Measurements from ENCODE around the gene GTPBP4.

GTPBP4 gene

DNA sequence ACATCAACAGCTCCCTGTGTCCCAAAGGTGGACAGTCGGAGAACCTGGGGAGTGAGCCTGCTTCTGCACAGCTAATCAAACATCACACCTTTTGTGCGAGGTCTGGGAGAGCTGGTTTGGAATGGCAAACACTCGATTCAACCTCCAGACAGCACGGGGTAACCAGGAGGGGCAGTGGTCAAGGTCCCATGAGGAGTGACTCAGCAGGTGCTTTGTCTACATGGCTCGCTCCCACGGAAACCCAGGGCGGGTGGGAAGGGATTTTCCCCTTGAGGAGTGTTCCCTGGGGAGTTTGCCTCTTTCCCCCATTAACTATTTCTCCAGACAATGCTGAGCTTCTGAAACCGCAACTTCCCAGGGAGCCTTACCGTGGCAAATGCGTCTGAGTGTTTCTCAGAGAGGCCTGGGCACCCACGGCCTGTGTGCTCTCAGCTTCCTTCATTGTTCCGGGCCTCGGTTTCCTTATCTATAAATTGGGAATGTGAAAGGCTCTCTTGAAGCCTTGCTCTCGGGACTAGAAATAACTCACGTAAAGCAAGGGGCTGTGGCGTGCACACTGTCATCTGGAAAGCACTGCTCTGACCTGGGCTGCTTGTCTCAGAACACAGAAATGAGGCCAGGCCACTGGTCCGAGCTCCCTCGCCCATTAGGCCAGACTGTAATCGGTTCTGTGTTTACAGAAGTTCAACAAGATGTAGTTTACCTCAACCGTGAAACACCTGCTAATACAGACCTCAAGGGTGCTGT, 14.0 kb upstream of the GTPBP4 start:
- TF ChIP-seq, protein P1, sequence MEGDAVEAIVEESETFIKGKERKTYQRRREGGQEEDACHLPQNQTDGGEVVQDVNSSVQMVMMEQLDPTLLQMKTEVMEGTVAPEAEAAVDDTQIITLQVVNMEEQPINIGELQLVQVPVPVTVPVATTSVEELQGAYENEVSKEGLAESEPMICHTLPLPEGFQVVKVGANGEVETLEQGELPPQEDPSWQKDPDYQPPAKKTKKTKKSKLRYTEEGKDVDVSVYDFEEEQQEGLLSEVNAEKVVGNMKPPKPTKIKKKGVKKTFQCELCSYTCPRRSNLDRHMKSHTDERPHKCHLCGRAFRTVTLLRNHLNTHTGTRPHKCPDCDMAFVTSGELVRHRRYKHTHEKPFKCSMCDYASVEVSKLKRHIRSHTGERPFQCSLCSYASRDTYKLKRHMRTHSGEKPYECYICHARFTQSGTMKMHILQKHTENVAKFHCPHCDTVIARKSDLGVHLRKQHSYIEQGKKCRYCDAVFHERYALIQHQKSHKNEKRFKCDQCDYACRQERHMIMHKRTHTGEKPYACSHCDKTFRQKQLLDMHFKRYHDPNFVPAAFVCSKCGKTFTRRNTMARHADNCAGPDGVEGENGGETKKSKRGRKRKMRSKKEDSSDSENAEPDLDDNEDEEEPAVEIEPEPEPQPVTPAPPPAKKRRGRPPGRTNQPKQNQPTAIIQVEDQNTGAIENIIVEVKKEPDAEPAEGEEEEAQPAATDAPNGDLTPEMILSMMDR (IDR thresholded peaks at IDR 0.05; ENCODE audit: low read depth, low read length): no peak
- H3K36me3 ChIP-seq: no peaks in the 10 kb centered on the region
- no peaks in the 10 kb centered on the region for H3K9me3 ChIP-seq (ENCODE audit: severe bottlenecking)
- H3K4me3 ChIP-seq (ENCODE audit: low read depth, low read length): no peak overlapping the region
- no peaks in the 10 kb centered on the region for H3K27me3 ChIP-seq (ENCODE audit: insufficient read depth, low read depth, severe bottlenecking)
- no peak for DNase-seq
- no peak overlapping the region for H3K27ac ChIP-seq

DNA sequence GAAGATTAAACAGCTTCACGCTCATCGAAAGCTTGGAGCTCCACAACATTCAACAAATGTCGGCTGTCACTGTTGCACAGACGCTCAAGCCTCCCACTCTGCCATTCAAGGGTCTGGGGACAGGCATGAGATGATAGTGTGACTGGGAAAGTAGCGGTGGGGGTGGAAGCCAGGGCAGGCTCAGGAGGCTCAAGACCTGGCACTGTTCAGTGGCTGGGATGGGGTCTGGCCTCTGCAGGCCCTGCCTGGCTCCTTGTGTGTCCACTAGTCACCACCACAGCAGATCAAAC, 13.5 kb upstream of the GTPBP4 start:
- no peak for DNase-seq
- Histone ChIP-seq H3K27me3 (ENCODE audit: insufficient read depth, low read depth, severe bottlenecking) (no peaks in the 10 kb centered on the region), H3K36me3 (no peaks in the 10 kb centered on the region), H3K9me3 (ENCODE audit: severe bottlenecking) (no peaks in the 10 kb centered on the region), H3K27ac (no peak overlapping the region), H3K4me3 (ENCODE audit: low read depth, low read length) (no peak overlapping the region)
- TF ChIP-seq, protein P1 (IDR thresholded peaks at IDR 0.05; ENCODE audit: low read depth, low read length): no peak

DNA sequence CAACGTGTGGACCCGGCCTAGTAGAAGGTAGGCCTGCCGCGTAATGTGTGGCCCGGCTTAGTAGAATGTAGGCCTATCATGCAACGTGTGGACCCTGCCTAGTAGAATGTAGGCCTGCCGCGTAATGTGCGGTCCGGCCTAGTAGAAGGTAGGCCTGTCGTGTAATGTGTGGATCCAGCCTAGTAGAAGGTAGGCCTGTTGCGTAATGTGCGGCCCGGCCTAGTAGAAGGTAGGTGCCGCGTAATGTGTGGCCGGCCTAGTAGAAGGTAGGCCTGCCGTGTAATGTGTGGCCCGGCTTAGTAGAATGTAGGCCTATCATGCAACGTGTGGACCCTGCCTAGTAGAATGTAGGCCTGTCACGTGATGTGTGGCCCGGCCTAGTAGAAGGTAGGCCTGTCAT, 11.9 kb upstream of the GTPBP4 start:
- TF ChIP-seq, protein P1 (IDR thresholded peaks at IDR 0.05; ENCODE audit: low read depth, low read length): no peak
- Histone ChIP-seq H3K27me3 (ENCODE audit: insufficient read depth, low read depth, severe bottlenecking) (no peaks in the 10 kb centered on the region), H3K4me3 (ENCODE audit: low read depth, low read length) (no peak overlapping the region), H3K36me3 (no peaks in the 10 kb centered on the region), H3K9me3 (ENCODE audit: severe bottlenecking) (no peaks in the 10 kb centered on the region), H3K27ac (no peak overlapping the region)
- DNase-seq: no peak

DNA sequence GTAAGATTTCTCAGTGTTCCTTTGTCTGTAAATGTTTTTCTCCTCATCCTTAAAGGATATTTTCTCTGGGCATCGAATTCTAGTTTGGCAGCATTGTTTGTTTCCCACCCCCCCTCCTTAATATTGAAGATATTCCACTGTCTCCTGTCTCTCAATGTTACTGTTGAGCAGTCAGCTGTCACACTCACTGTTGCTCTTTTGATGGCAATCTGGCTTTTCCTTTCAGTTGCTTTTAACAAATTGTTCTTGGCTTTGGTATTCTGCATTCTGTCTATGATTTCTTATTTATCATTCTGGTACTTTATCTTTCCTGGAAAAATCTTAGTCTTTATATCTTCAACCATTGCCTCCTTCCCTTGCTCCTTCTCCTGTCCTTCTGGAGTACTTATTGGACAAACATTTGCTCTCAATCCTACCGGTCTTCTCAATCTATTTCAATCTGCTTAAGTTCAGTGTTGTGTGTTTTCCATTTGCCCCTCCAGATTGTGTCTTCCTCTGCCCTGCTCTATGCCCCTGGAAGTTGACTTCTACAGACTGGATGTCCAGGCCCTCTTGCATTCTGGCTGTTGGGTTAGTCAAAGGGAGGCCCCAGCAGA, 9.3 kb upstream of the GTPBP4 start:
- H3K27ac ChIP-seq: no peak overlapping the region
- no peak for DNase-seq
- H3K4me3 ChIP-seq (ENCODE audit: low read depth, low read length): no peak overlapping the region
- no peaks in the 10 kb centered on the region for H3K36me3 ChIP-seq
- H3K27me3 ChIP-seq (ENCODE audit: insufficient read depth, low read depth, severe bottlenecking): no peaks in the 10 kb centered on the region
- no peaks in the 10 kb centered on the region for H3K9me3 ChIP-seq (ENCODE audit: severe bottlenecking)
- TF ChIP-seq, protein P1 (IDR thresholded peaks at IDR 0.05; ENCODE audit: low read depth, low read length): no peak

DNA sequence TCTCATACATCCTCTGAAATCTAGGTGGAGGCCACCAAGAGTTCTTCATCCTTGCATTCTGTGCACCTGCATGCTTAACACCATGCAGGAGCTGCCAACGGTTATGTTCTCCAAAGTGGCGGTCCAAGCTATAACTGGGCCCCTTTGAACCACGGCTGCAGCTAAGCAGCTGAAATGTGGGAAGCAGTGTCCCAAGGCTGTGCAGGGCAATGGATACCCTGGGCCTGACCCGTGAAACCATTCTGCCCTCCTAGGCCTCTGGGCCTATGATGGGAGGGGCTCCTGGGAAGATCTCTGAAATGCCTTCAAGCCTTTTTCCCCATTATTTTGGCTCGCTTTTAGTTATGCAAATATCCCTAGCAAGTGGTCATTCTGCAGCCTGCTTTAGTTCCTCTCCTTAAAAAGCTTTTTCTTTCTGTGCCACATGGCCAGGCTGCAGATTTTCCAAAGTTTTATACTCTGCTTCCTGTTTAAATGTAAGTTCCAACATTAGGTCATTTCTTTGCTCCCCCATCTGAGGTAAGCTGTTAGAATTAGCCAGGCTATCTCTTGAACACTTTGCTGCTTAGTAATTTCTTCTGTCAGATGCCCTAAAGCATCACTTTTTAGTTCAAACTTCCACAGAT, 7.7 kb upstream of the GTPBP4 start:
- no peaks in the 10 kb centered on the region for H3K9me3 ChIP-seq (ENCODE audit: severe bottlenecking)
- TF ChIP-seq, protein P1 (IDR thresholded peaks at IDR 0.05; ENCODE audit: low read depth, low read length): no peak
- no peak overlapping the region for H3K27ac ChIP-seq
- no peak for DNase-seq
- no peak overlapping the region for H3K4me3 ChIP-seq (ENCODE audit: low read depth, low read length)
- H3K27me3 ChIP-seq (ENCODE audit: insufficient read depth, low read depth, severe bottlenecking): no peaks in the 10 kb centered on the region
- H3K36me3 ChIP-seq: no peaks in the 10 kb centered on the region

Measured in WERI-Rb-1 (cell line).